GM13977 (cell line): Measurements from ENCODE around the gene S1PR1.
A peak's percentile ranks its signal among the peaks of the same experiment; 100 is the strongest.
"Not testable (repeated sequence)": the region's sequence is repeated elsewhere in the genome, so short reads cannot be mapped to it uniquely, and the experiment has no call there.

Experiments used
- DNase-seq: peaks from one replicate; pipeline ENCODE4 v3.0.0; 2012; ENCODE audit warnings: low spot score
- in situ Hi-C: fragments of 300-500 bp; cut with MboI; formaldehyde crosslinking; loops from one replicate; pipeline ENCODE4 v1.12.0; 2022; ENCODE audit warnings: low sequenced_read_pairs, low pct_unique_long_range_greater_than_20kb, mixed read lengths, inconsistent platforms; ENCODE audit not compliant: unreplicated experiment
- TF ChIP-seq, protein P1 (sequence below): IDR thresholded peaks from 2 replicates; pipeline ENCODE4 v1.5.1; 2012; ENCODE audit warnings: mild to moderate bottlenecking, control low read depth; ENCODE audit not compliant: insufficient read depth; ENCODE audit errors: extremely low read depth, missing control alignments

The S1PR1 gene

GRCh38 chr1:101236516-101237228 is at the start of gene S1PR1:
TSS of gene S1PR1 (plus strand) at chr1:101237019. CDS start at chr1:101238985, 1,966 bp downstream.
- DNase-seq = peak; percentile 40
- in situ Hi-C loops = no loop called here

GRCh38 chr1:101187297-101187696 is 49.5 kb upstream of the S1PR1 start:
- TF ChIP-seq, protein P1, sequence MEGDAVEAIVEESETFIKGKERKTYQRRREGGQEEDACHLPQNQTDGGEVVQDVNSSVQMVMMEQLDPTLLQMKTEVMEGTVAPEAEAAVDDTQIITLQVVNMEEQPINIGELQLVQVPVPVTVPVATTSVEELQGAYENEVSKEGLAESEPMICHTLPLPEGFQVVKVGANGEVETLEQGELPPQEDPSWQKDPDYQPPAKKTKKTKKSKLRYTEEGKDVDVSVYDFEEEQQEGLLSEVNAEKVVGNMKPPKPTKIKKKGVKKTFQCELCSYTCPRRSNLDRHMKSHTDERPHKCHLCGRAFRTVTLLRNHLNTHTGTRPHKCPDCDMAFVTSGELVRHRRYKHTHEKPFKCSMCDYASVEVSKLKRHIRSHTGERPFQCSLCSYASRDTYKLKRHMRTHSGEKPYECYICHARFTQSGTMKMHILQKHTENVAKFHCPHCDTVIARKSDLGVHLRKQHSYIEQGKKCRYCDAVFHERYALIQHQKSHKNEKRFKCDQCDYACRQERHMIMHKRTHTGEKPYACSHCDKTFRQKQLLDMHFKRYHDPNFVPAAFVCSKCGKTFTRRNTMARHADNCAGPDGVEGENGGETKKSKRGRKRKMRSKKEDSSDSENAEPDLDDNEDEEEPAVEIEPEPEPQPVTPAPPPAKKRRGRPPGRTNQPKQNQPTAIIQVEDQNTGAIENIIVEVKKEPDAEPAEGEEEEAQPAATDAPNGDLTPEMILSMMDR = no peak
- in situ Hi-C loops = no loop called here
- DNase-seq = no peak

More at GRCh38 chr1:101236516-101237228, at the start of gene S1PR1:
- TF ChIP-seq, protein P1 = no peak

- no peak for DNase-seq
- in situ Hi-C loops = no loop called here
Measured at GRCh38 chr1:101188331-101188730, 48.5 kb upstream of the S1PR1 start.

GRCh38 chr1:101188968-101189367 is 47.9 kb upstream of the S1PR1 start:
- DNase-seq, in situ Hi-C loops: not testable (repeated sequence)

More at GRCh38 chr1:101188331-101188730, 48.5 kb upstream of the S1PR1 start:
- TF ChIP-seq, protein P1 = no peak

- DNase-seq = no peak
- TF ChIP-seq, protein P1 = no peak
- in situ Hi-C loops = no loop called here
Measured at GRCh38 chr1:101190441-101190840, 46.4 kb upstream of the S1PR1 start.

DNA sequence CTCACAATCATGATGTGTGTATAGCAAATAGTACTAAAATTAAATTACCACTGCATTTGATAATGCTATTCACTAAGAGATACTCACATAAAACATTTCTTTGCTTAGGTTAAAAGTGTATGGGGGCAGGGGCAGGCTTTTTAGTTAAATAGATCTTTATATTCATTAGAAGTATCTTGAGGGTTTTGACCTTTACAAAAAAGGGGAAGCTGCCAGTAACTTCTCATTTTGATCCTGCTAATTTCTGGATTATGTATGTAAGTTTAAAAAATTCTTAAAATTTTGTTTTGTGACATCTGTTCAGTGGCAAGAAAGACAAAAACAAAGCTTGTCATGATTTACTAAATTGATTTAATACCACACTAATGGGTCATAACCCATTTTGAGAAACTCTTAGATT is 45.8 kb upstream of the S1PR1 start:
- TF ChIP-seq, protein P1 = no peak
- DNase-seq = no peak
- in situ Hi-C loops = no loop called here

DNA sequence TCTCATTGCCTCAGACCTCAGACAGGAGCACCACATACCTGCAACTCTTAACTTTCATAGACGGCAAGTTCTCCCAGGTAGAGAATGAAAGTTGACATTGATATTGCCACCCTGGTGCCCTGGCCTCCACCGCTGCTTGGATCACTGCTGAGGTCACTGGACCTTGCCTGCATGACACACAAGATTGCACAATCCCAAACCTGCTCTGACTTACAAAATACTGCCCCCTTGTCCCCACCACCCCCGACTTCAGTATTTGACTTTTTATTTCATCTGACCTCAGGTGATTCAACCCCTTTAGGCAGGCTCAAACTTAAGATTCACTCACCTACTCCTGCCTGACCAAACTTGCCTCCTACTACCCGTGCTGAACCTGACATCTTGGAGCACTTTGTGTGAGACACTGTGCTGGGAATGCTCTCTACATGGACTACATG is 43.1 kb upstream of the S1PR1 start:
- TF ChIP-seq, protein P1 = no peak
- in situ Hi-C loops = no loop called here
- DNase-seq = no peak
